H1 (cell line): ENCODE results near the gene DYNLL2. TPM values are rescaled to one million over a fixed set of nuclear protein-coding genes. Genes with fewer than 3 reads are reported as not detected.

Experiments used
- CTCF ChIA-PET: fragments of 300-600 bp; sonication (Branson Sonifier 250); formaldehyde crosslinking; loops from one replicate; lab custom pipeline; 2021; ENCODE audit not compliant: partially characterized antibody; lab: Charles Lee
- POLR2A ChIA-PET: fragments of 300-600 bp; sonication (Branson Sonifier 250); formaldehyde crosslinking; loops from one replicate; lab custom pipeline; 2021; ENCODE audit warnings: inconsistent platforms; ENCODE audit not compliant: partially characterized antibody; lab: Charles Lee
- DNase-seq, 2 experiments: peaks; one replicate each; pipeline versions ENCODE4 v3.0.0 to v3.0.0-alpha.2; 2010 to 2022; ENCODE audit warnings: low spot score in 2 of 2, low read depth in 1 of 2, mixed read lengths in 1 of 2
- FAIRE-seq: peaks from 2 replicates; lab custom pipeline; 2011; peaks lifted over from hg19 to GRCh38; lab: Jason Lieb, UNC
- H2AFZ ChIP-seq: 2 replicates; pipeline ENCODE4 v1.8.1; 2012; ENCODE audit warnings: low read length, inconsistent platforms
- H2AK5ac ChIP-seq: 2 replicates; pipeline ENCODE4 v1.6.1; 2013; ENCODE audit warnings: low read depth, low read length
- H2BK120ac ChIP-seq: replicated peaks from 2 replicates; pipeline ENCODE3; 2013; ENCODE audit warnings: low read depth, low read length, inconsistent platforms
- H2BK12ac ChIP-seq: 2 replicates; pipeline ENCODE4 v1.6.1; 2013; ENCODE audit warnings: low read depth, low read length
- H2BK15ac ChIP-seq: 2 replicates; pipeline ENCODE4 v1.6.1; 2013; ENCODE audit warnings: low read length
- H2BK20ac ChIP-seq: 2 replicates; pipeline ENCODE4 v1.6.1; 2013; ENCODE audit warnings: low read length
- H2BK5ac ChIP-seq: 2 replicates; pipeline ENCODE4 v1.6.1; 2013; ENCODE audit warnings: low read depth, low read length
- H3K14ac ChIP-seq: 2 replicates; pipeline ENCODE4 v1.6.1; 2013; ENCODE audit warnings: inconsistent platforms; ENCODE audit not compliant: insufficient read length
- H3K18ac ChIP-seq: 2 replicates; pipeline ENCODE4 v1.6.1; 2013; ENCODE audit warnings: low read length; ENCODE audit errors: extremely low read depth
- H3K23ac ChIP-seq: 2 replicates; pipeline ENCODE4 v1.6.1; 2013; ENCODE audit warnings: inconsistent platforms; ENCODE audit not compliant: insufficient read length
- H3K23me2 ChIP-seq: 2 replicates; pipeline ENCODE4 v1.6.1; 2013; ENCODE audit warnings: low read depth, low read length
- H3K27ac ChIP-seq: 2 replicates; pipeline ENCODE4 v1.6.1; 2011; ENCODE audit warnings: low read depth, low read length, inconsistent platforms
- H3K27me3 ChIP-seq, 4 experiments: replicated peaks in 1 of 4; 1 replicate in 1 of 4; 2 replicates in 3 of 4; pipeline versions ENCODE4 v1.6.1 to v1.8.1; 2011 to 2013; ENCODE audit warnings: low read length in 3 of 4, mild to moderate bottlenecking in 3 of 4, inconsistent platforms in 2 of 4, mixed read lengths in 2 of 4, moderate library complexity in 1 of 4; ENCODE audit not compliant: control insufficient read depth in 3 of 4, insufficient read depth in 3 of 4; ENCODE audit errors: extremely low read depth in 1 of 4
- H3K36me3 ChIP-seq, 4 experiments: 2 replicates each; pipeline versions ENCODE4 v1.6.1 to v1.8.1; 2011 to 2013; ENCODE audit warnings: mild to moderate bottlenecking in 4 of 4, low read length in 3 of 4, moderate library complexity in 2 of 4, control low read depth in 1 of 4, inconsistent platforms in 1 of 4; ENCODE audit not compliant: insufficient read depth in 4 of 4, control insufficient read depth in 2 of 4
- H3K4ac ChIP-seq: replicated peaks from 2 replicates; pipeline ENCODE3; 2013; ENCODE audit warnings: low read length, low read depth, mixed read lengths, inconsistent platforms; ENCODE audit not compliant: insufficient read length
- H3K4me1 ChIP-seq, 4 experiments: replicated peaks in 1 of 4; 1 replicate in 1 of 4; 2 replicates in 3 of 4; pipeline versions ENCODE4 v1.6.1 to v1.8.1; 2011 to 2013; ENCODE audit warnings: low read length in 3 of 4, inconsistent platforms in 2 of 4, mixed read lengths in 1 of 4; ENCODE audit not compliant: insufficient read depth in 4 of 4, control insufficient read depth in 3 of 4
- H3K4me2 ChIP-seq, 2 experiments: 2 replicates each; pipeline versions ENCODE4 v1.6.1 to v1.8.1; 2011 to 2013; ENCODE audit warnings: low read depth in 2 of 2, low read length in 2 of 2, control low read depth in 1 of 2, inconsistent platforms in 1 of 2, mild to moderate bottlenecking in 1 of 2; ENCODE audit not compliant: insufficient read depth in 1 of 2
- H3K4me3 ChIP-seq, 4 experiments: fragments of 200-600, 300-600 bp in 1 of 4; sonication (generic), shearing (Covaris generic), sonication (Bioruptor Twin) in 1 of 4; 2 replicates each; pipeline versions ENCODE4 v1.5.1 to v1.8.1; 2011 to 2016; ENCODE audit warnings: low read length in 4 of 4, low read depth in 3 of 4, control low read depth in 2 of 4, inconsistent platforms in 2 of 4, mild to moderate bottlenecking in 2 of 4, mixed read lengths in 1 of 4, moderate library complexity in 1 of 4; ENCODE audit not compliant: insufficient read depth in 2 of 4; ENCODE audit errors: extremely low read depth in 1 of 4
- H3K56ac ChIP-seq: replicated peaks from 2 replicates; pipeline ENCODE3; 2013; ENCODE audit warnings: low read depth, mild to moderate bottlenecking, mixed read lengths, low read length, inconsistent platforms; ENCODE audit not compliant: insufficient read length
- H3K79me1 ChIP-seq: 2 replicates; pipeline ENCODE4 v1.6.1; 2013; ENCODE audit warnings: low read depth, low read length, control low read depth
- H3K79me2 ChIP-seq, 2 experiments: 2 replicates each; pipeline versions ENCODE4 v1.6.1 to v1.8.1; 2012 to 2013; ENCODE audit warnings: low read length in 2 of 2, mild to moderate bottlenecking in 2 of 2, inconsistent platforms in 1 of 2; ENCODE audit not compliant: insufficient read depth in 2 of 2, control insufficient read depth in 1 of 2
- H3K9ac ChIP-seq, 4 experiments: replicated peaks in 1 of 4; 1 replicate in 1 of 4; 2 replicates in 3 of 4; pipeline versions ENCODE4 v1.6.1 to v1.8.1; 2011 to 2013; ENCODE audit warnings: low read depth in 3 of 4, low read length in 3 of 4, control low read depth in 2 of 4, mild to moderate bottlenecking in 2 of 4, moderate library complexity in 2 of 4, inconsistent platforms in 1 of 4; ENCODE audit errors: extremely low read depth in 1 of 4
- H3K9me3 ChIP-seq, 2 experiments: 2 replicates each; pipeline versions ENCODE4 v1.6.1 to v1.8.1; 2012 to 2013; ENCODE audit warnings: mild to moderate bottlenecking in 2 of 2, moderate library complexity in 2 of 2, control low read depth in 1 of 2, inconsistent platforms in 1 of 2, low read depth in 1 of 2, low read length in 1 of 2, mixed read lengths in 1 of 2; ENCODE audit not compliant: insufficient read depth in 2 of 2
- H4K20me1 ChIP-seq, 2 experiments: replicated peaks in 1 of 2; 2 replicates each; pipeline versions ENCODE3 to v1.8.1; 2011 to 2013; ENCODE audit warnings: inconsistent platforms in 2 of 2, low read length in 2 of 2, mild to moderate bottlenecking in 1 of 2; ENCODE audit not compliant: insufficient read depth in 2 of 2, control insufficient read depth in 1 of 2
- H4K5ac ChIP-seq: 2 replicates; pipeline ENCODE4 v1.6.1; 2013; ENCODE audit warnings: low read length, low read depth, mixed read lengths, inconsistent platforms; ENCODE audit not compliant: insufficient read length
- H4K8ac ChIP-seq: 2 replicates; pipeline ENCODE4 v1.8.0; 2013; ENCODE audit warnings: mild to moderate bottlenecking, moderate library complexity, low read length, inconsistent platforms; ENCODE audit not compliant: insufficient read depth; ENCODE audit errors: extremely low read depth
- H4K91ac ChIP-seq: replicated peaks from 2 replicates; pipeline ENCODE3; 2013; ENCODE audit warnings: low read length, mixed read lengths, inconsistent platforms; ENCODE audit not compliant: insufficient read length
- HDAC6 ChIP-seq: IDR thresholded peaks from one replicate; pipeline ENCODE4 v1.7.1; 2012; ENCODE audit warnings: low read depth, mild to moderate bottlenecking, inconsistent platforms, low read length, moderate library complexity
- SIN3A ChIP-seq, 2 experiments: IDR thresholded peaks in 1 of 2; conservative IDR thresholded peaks in 1 of 2; 2 replicates each; pipeline ENCODE4 v1.6.1; 2011 to 2012; ENCODE audit warnings: low read length in 2 of 2, improper control_type of control experiment in 1 of 2, low read depth in 1 of 2, mild to moderate bottlenecking in 1 of 2
- ZNF274 ChIP-seq: IDR thresholded peaks from 2 replicates; pipeline ENCODE4 v1.7.0; 2012; ENCODE audit warnings: low read length, borderline replicate concordance; ENCODE audit errors: extremely low read depth
- WGBS, 2 experiments: shearing (Covaris generic) in 1 of 2; methylation state at CpG; one replicate each; pipeline versions ENCODE4 v1.1.6 to v1.1.7; 2013 to 2015; ENCODE audit warnings: low lambda C conversion rate in 2 of 2, mixed read lengths in 2 of 2, inconsistent platforms in 1 of 2, low coverage in 1 of 2, missing lambda C conversion rate in 1 of 2; ENCODE audit not compliant: insufficient replicate concordance in 2 of 2, insufficient coverage in 1 of 2, insufficient read length in 1 of 2; ENCODE audit errors: extremely low coverage in 1 of 2, missing lambda C conversion rate in 1 of 2; 5-methylcytosine and 5-hydroxymethylcytosine counted together
- polyA plus RNA-seq, 7 experiments: library from polyadenylated mRNA; depleted of rRNA in 3 of 7; stranded (reverse) in 5 of 7; unstranded in 2 of 7; fragments of >200 nt in 5 of 7; fragments of 200-250 nt in 2 of 7; gene quantifications; 1 replicate in 5 of 7; 2 replicates in 1 of 7; 4 replicates in 1 of 7; pipeline versions ENCODE4 v1.2.1 to v1.2.3, GENCODE V29; 2011 to 2013; ENCODE audit warnings: missing spikeins in 2 of 7, mixed read lengths in 2 of 7
- total RNA-seq: library from RNA; stranded (reverse); fragmentation: NEBNext Ultra II Directional; extraction: Animal tissue kit (Norgen Biotek cat#: 25700); gene quantifications from 2 replicates; pipeline ENCODE4 v1.2.1, GENCODE V29; 2021

Gene DYNLL2
- total and polyA plus RNA-seq, 2 of the 8 experiments (the other 6 are each of a cell fraction or from before 2014, with no cell fraction given) = 19.8 to 52.7 TPM

DNA sequence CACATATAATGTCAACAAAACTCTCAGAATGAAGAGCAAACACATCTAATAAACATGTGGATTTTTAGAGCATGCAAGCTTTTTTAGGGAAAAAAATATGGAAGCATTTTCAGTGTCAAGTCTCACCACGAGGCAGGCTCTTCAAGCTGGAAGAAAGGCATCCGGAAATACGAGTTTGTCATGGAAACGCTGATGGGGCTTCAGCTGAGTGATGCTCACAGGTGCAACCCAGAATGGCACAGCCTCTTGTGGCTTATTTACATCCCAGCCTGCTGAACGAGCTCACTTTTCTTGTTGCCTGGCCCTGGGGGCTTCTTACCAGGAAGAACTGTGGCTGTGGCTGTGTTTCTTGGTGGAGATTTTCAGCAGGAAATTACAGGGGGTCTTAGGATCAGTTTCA lies 24.1 kb upstream of the DYNLL2 start:
- FAIRE-seq (no peak), DNase-seq (no peak)
- H2AFZ ChIP-seq = no peak overlapping the region
- no peak overlapping the region for H3K23ac ChIP-seq
- TF ChIP-seq ZNF274 (no peak), HDAC6 (no peak), SIN3A (conservative IDR thresholded peaks at IDR 0.05 in 1 of 2, IDR thresholded peaks at IDR 0.05 in 1 of 2; ENCODE audit: low read depth in 1 of 2, low read length in 2 of 2) (no peak)
- H3K79me2 ChIP-seq = no peaks in the 10 kb centered on the region
- no peaks in the 10 kb centered on the region for H3K9me3 ChIP-seq
- ChIA-PET POLR2A (interaction anchor here (0.7 to 3.4 kb wide), 7 partner anchors 10 to 53 kb away, joined by 3 to 12 read pairs (median 5); partner anchors contain the start of gene SRSF1), CTCF (interaction anchor here (0.7 to 1.4 kb wide), 6 partner anchors 9 to 226 kb away, joined by 3 to 4 read pairs (median 3); no protein-coding TSS in a partner anchor)
- H4K20me1 ChIP-seq = no peaks in the 10 kb centered on the region
- H3K4me3 ChIP-seq = no peak overlapping the region
- WGBS, 2 experiments = 75% methylated on average over 5 of the region's 5 CpGs; no CpG with 5 or more reads in 1 of the 2 experiments
- H3K4ac ChIP-seq = no peak overlapping the region
- no peaks in the 10 kb centered on the region for H3K27me3 ChIP-seq
- no peak overlapping the region for H2BK20ac ChIP-seq
- no peak overlapping the region for H3K18ac ChIP-seq
- H3K4me1 ChIP-seq = peaks cover 0 to 2% (median 0%) of the 10 kb centered on the region in 4 experiments; a peak in 1 of 7 replicates
- H3K14ac ChIP-seq = no peak overlapping the region
- H2AK5ac ChIP-seq = no peak overlapping the region
- no peak overlapping the region for H3K56ac ChIP-seq
- no peaks in the 10 kb centered on the region for H3K36me3 ChIP-seq
- no peak overlapping the region for H2BK5ac ChIP-seq
- H3K9ac ChIP-seq = no peak overlapping the region
- H2BK15ac ChIP-seq = no peak overlapping the region
- no peak overlapping the region for H3K4me2 ChIP-seq
- H2BK12ac ChIP-seq = no peak overlapping the region
- H2BK120ac ChIP-seq = no peak overlapping the region
- no peak overlapping the region for H4K8ac ChIP-seq
- no peak overlapping the region for H3K27ac ChIP-seq
- no peak overlapping the region for H4K91ac ChIP-seq
- H3K23me2 ChIP-seq = no peaks in the 10 kb centered on the region
- no peak overlapping the region for H4K5ac ChIP-seq
- H3K79me1 ChIP-seq = no peaks in the 10 kb centered on the region
